Liver (tissue), 9 donors: ENCODE measurements around the gene RAB31. TPM values are rescaled to one million over a fixed set of nuclear protein-coding genes. Genes with fewer than 3 reads are reported as not detected.

Experiments
- DNase-seq: peaks from one replicate; pipeline ENCODE4 v3.0.0-alpha.2; 2017; ENCODE audit warnings: low spot score
- H3K27ac ChIP-seq, 2 donors: one replicate each; pipeline ENCODE4 v1.7.0; 2013; ENCODE audit warnings: inconsistent platforms in 2 of 2, low read length in 2 of 2, control low read depth in 1 of 2, low read depth in 1 of 2, mild to moderate bottlenecking in 1 of 2
- H3K27me3 ChIP-seq, 4 donors: one replicate each; pipeline versions ENCODE4 v1.6.1 to v1.7.0; 2013; ENCODE audit warnings: low read length in 3 of 4, inconsistent platforms in 1 of 4, mild to moderate bottlenecking in 1 of 4, moderate library complexity in 1 of 4; ENCODE audit not compliant: control insufficient read depth in 4 of 4, insufficient read depth in 4 of 4
- H3K36me3 ChIP-seq, 4 donors: one replicate each; pipeline versions ENCODE4 v1.6.1 to v1.7.0; 2013; ENCODE audit warnings: low read length in 3 of 4, mild to moderate bottlenecking in 3 of 4, low read depth in 1 of 4, moderate library complexity in 1 of 4; ENCODE audit not compliant: control insufficient read depth in 4 of 4, insufficient read depth in 3 of 4
- H3K4me1 ChIP-seq, 4 donors: one replicate each; pipeline versions ENCODE4 v1.6.1 to v1.7.0; 2013; ENCODE audit warnings: low read length in 3 of 4, mild to moderate bottlenecking in 3 of 4, moderate library complexity in 1 of 4; ENCODE audit not compliant: control insufficient read depth in 4 of 4, insufficient read depth in 4 of 4
- H3K4me3 ChIP-seq, 3 donors: one replicate each; pipeline versions ENCODE4 v1.6.1 to v1.7.0; 2013; ENCODE audit warnings: low read length in 3 of 3, control low read depth in 1 of 3, low read depth in 1 of 3, mild to moderate bottlenecking in 1 of 3
- H3K9ac ChIP-seq, 2 donors: one replicate each; pipeline ENCODE4 v1.7.0; 2013; ENCODE audit warnings: low read length in 2 of 2, mild to moderate bottlenecking in 2 of 2, moderate library complexity in 2 of 2, control low read depth in 1 of 2, low read depth in 1 of 2
- H3K9me3 ChIP-seq, 4 donors: one replicate each; pipeline versions ENCODE4 v1.6.1 to v1.7.0; 2013; ENCODE audit warnings: low read length in 3 of 4; ENCODE audit not compliant: control insufficient read depth in 4 of 4
- EGR1 ChIP-seq, 2 donors: IDR thresholded peaks; 2 replicates each; pipeline ENCODE4 v1.6.1; 2016 to 2018; ENCODE audit warnings: antibody characterized with exemption in 2 of 2, low read depth in 2 of 2
- FOXA1 ChIP-seq: IDR thresholded peaks from 2 replicates; pipeline ENCODE4 v1.6.1; 2016; ENCODE audit warnings: antibody characterized with exemption
- GABPA ChIP-seq, 2 donors: IDR thresholded peaks in 1 of 2; conservative IDR thresholded peaks in 1 of 2; 2 replicates each; pipeline ENCODE4 v1.6.1; 2016; ENCODE audit warnings: antibody characterized with exemption in 2 of 2, mild to moderate bottlenecking in 1 of 2, moderate library complexity in 1 of 2
- HNF4A ChIP-seq, 2 donors: conservative IDR thresholded peaks; 2 replicates each; pipeline ENCODE4 v1.6.1; 2016; ENCODE audit warnings: antibody characterized with exemption in 2 of 2, mild to moderate bottlenecking in 2 of 2
- HNF4G ChIP-seq: IDR thresholded peaks from 2 replicates; pipeline ENCODE4 v1.6.1; 2016; ENCODE audit warnings: antibody characterized with exemption
- JUND ChIP-seq, 2 donors: IDR thresholded peaks; 2 replicates each; pipeline ENCODE4 v1.6.1; 2016; ENCODE audit warnings: antibody characterized with exemption in 2 of 2
- NR2F2 ChIP-seq: IDR thresholded peaks from 2 replicates; pipeline ENCODE4 v1.6.1; 2016; ENCODE audit warnings: antibody characterized with exemption
- RAD21 ChIP-seq, 2 donors: IDR thresholded peaks; 2 replicates each; pipeline ENCODE4 v1.6.1; 2016; ENCODE audit warnings: antibody characterized with exemption in 2 of 2, mild to moderate bottlenecking in 2 of 2
- RXRA ChIP-seq, 2 donors: IDR thresholded peaks; 2 replicates each; pipeline ENCODE4 v1.6.1; 2017 to 2018; ENCODE audit warnings: antibody characterized with exemption in 2 of 2, mild to moderate bottlenecking in 1 of 2
- SP1 ChIP-seq: IDR thresholded peaks from 2 replicates; pipeline ENCODE4 v1.6.1; 2018; ENCODE audit warnings: antibody characterized with exemption, mild to moderate bottlenecking
- TAF1 ChIP-seq: conservative IDR thresholded peaks from 2 replicates; pipeline ENCODE4 v1.6.1; 2016; ENCODE audit warnings: antibody characterized with exemption, mild to moderate bottlenecking
- YY1 ChIP-seq: IDR thresholded peaks from 2 replicates; pipeline ENCODE4 v1.6.1; 2016; ENCODE audit warnings: antibody characterized with exemption, mild to moderate bottlenecking
- WGBS: extraction: QIAGEN DNeasy Blood & Tissue Kit; methylation state at CpG from one replicate; pipeline ENCODE4 v1.1.7; 2013; 5-methylcytosine and 5-hydroxymethylcytosine counted together
- polyA plus RNA-seq, 2 donors: library from polyadenylated mRNA; stranded (reverse) in 1 of 2; unstranded in 1 of 2; fragments of 200-250 nt in 1 of 2; fragments of >200 nt in 1 of 2; fragmentation: Nextera tagmentation in 1 of 2; extraction: Ambion mirVana in 1 of 2; gene quantifications; one replicate each; pipeline versions ENCODE4 v1.2.1 to v1.2.3, GENCODE V29; 2013 to 2015
- total RNA-seq, 2 donors: library from RNA; depleted of rRNA; stranded (reverse); fragments of >200 nt; gene quantifications; one replicate each; pipeline ENCODE4 v1.2.3, GENCODE V29; 2014
- TF ChIP-seq, protein P1 (sequence below): IDR thresholded peaks from 2 replicates; pipeline ENCODE4 v1.6.1; 2016; ENCODE audit warnings: antibody characterized with exemption
- TF ChIP-seq, protein P2 (sequence below): IDR thresholded peaks from 2 replicates; pipeline ENCODE4 v1.6.1; 2016; ENCODE audit warnings: antibody characterized with exemption
- TF ChIP-seq, protein P3 (sequence below): IDR thresholded peaks from 2 replicates; pipeline ENCODE4 v1.6.1; 2016; ENCODE audit warnings: antibody characterized with exemption, mild to moderate bottlenecking
- TF ChIP-seq, protein P4 (sequence below): IDR thresholded peaks from 2 replicates; pipeline ENCODE4 v1.6.1; 2016; ENCODE audit warnings: antibody characterized with exemption
- TF ChIP-seq, protein P5 (sequence below): fragments of 150-350 bp; IDR thresholded peaks from 2 replicates; pipeline ENCODE4 v1.5.1; 2017; ENCODE audit warnings: improper control_type of control experiment, low read depth, low read length; ENCODE audit not compliant: missing input control
- donor health status: healthy.
- donor health status: healthy.
- donor health status: healthy.
- donor health status: healthy.
- donor health status: healthy.

The RAB31 gene
- total and polyA plus RNA-seq, 4 donors = 3.6 to 12.8 (median 9.7) TPM

DNA sequence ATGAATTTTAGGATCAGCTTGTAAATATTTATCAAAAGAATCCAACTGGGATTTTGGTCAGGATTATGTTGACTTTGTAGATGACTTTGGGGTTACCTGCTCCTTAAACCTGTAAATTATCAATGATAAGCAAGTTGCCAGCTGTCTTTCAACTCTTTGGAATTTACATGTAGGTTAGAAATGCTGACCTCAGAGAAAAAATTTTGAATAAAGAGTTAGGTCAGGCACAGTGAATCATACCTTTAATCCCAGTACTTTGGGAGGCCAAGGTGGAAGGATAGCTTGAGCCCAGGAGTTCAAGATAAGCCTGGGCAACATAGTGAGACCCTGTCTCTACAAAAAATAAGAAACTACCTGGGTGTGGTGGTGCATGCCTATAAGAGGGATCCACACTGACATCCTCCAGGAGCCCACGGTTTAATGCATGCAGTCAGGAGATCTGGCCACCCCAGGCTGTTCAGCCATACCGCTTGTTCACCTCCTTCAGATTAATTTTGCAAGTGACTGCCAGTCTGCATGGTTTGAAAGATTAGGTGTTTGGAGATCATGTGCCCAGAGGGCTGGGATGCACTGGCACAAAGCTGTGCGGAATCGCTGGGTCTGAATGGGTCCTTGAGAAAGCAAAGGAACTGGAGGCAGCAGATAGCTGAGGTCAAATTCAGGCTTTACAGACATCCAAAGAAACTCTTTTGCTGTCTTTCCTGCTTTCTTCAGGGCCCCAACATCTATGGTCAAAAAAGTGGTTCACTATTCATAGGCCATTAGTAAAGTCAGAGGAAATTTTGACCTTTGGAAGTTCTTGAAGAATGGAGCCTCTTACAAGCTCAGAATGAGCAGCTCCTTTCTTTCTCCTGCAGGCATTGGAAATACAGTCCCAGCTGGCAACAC, 94.3 kb downstream of the RAB31 start:
- Histone ChIP-seq H3K4me1 (no peaks in the 10 kb centered on the region), H3K9ac (no peak overlapping the region), H3K4me3 (no peak overlapping the region), H3K27me3 (no peaks in the 10 kb centered on the region), H3K36me3 (no peaks in the 10 kb centered on the region), H3K27ac (no peak overlapping the region), H3K9me3 (peaks cover 0 to 2% (median 0%) of the 10 kb centered on the region in 4 donors)
- DNase-seq = no peak
- 95% methylated on average over 4 of the region's 4 CpGs for WGBS
- TF ChIP-seq HNF4A (conservative IDR thresholded peaks at IDR 0.05) (no peak), TAF1 (no peak), RXRA (IDR thresholded peaks at IDR 0.05) (no peak), HNF4G (no peak), RAD21 (IDR thresholded peaks at IDR 0.05) (no peak), SP1 (no peak), EGR1 (IDR thresholded peaks at IDR 0.05; ENCODE audit: low read depth in 2 of 2) (no peak), YY1 (no peak), JUND (IDR thresholded peaks at IDR 0.05) (no peak)
- TF ChIP-seq, protein P1, sequence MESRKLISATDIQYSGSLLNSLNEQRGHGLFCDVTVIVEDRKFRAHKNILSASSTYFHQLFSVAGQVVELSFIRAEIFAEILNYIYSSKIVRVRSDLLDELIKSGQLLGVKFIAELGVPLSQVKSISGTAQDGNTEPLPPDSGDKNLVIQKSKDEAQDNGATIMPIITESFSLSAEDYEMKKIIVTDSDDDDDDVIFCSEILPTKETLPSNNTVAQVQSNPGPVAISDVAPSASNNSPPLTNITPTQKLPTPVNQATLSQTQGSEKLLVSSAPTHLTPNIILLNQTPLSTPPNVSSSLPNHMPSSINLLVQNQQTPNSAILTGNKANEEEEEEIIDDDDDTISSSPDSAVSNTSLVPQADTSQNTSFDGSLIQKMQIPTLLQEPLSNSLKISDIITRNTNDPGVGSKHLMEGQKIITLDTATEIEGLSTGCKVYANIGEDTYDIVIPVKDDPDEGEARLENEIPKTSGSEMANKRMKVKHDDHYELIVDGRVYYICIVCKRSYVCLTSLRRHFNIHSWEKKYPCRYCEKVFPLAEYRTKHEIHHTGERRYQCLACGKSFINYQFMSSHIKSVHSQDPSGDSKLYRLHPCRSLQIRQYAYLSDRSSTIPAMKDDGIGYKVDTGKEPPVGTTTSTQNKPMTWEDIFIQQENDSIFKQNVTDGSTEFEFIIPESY = no peak
- TF ChIP-seq, protein P2, sequence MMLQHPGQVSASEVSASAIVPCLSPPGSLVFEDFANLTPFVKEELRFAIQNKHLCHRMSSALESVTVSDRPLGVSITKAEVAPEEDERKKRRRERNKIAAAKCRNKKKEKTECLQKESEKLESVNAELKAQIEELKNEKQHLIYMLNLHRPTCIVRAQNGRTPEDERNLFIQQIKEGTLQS = no peak
- TF ChIP-seq, protein P3, sequence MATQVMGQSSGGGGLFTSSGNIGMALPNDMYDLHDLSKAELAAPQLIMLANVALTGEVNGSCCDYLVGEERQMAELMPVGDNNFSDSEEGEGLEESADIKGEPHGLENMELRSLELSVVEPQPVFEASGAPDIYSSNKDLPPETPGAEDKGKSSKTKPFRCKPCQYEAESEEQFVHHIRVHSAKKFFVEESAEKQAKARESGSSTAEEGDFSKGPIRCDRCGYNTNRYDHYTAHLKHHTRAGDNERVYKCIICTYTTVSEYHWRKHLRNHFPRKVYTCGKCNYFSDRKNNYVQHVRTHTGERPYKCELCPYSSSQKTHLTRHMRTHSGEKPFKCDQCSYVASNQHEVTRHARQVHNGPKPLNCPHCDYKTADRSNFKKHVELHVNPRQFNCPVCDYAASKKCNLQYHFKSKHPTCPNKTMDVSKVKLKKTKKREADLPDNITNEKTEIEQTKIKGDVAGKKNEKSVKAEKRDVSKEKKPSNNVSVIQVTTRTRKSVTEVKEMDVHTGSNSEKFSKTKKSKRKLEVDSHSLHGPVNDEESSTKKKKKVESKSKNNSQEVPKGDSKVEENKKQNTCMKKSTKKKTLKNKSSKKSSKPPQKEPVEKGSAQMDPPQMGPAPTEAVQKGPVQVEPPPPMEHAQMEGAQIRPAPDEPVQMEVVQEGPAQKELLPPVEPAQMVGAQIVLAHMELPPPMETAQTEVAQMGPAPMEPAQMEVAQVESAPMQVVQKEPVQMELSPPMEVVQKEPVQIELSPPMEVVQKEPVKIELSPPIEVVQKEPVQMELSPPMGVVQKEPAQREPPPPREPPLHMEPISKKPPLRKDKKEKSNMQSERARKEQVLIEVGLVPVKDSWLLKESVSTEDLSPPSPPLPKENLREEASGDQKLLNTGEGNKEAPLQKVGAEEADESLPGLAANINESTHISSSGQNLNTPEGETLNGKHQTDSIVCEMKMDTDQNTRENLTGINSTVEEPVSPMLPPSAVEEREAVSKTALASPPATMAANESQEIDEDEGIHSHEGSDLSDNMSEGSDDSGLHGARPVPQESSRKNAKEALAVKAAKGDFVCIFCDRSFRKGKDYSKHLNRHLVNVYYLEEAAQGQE = no peak

DNA sequence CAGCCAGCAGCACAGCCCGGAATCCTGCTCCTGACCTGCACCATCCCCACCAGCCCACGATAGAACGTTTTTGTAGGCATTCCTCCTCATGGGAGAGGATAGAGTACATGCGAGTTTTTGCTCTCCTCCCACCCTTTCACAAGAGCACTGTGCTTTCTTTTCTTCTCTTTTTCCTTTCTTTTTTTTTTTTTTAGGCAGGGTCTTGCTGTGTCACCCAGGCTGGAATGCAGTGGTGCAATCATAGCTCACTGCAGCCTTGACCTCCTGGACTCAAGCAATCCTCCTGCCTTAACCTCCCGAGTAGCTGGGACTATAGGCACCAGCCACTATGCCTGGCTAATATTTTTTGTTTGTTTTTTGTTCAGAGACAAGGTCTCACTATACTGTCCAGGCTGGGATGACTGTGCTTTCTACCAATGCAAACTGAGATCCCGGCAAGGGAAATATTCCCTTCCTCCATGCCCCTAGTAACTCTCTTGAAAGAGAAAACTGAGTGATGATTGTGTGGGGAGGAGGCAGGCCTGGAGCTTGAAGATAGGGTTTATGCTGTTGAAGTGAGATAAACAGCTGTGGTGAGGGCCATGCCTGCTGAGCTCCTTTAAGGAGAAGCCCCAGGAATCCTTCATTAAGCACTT, 95.1 kb downstream of the RAB31 start:
- Histone ChIP-seq H3K4me3 (no peak overlapping the region), H3K36me3 (no peaks in the 10 kb centered on the region), H3K9me3 (peaks cover 0 to 2% (median 0%) of the 10 kb centered on the region in 4 donors), H3K9ac (no peak overlapping the region), H3K27me3 (no peaks in the 10 kb centered on the region), H3K27ac (no peak overlapping the region), H3K4me1 (no peaks in the 10 kb centered on the region)
- WGBS = 65% methylated on average over 6 of the region's 6 CpGs
- DNase-seq = peak; percentile 71
- TF ChIP-seq GABPA (IDR thresholded peaks at IDR 0.05 in 1 of 2, conservative IDR thresholded peaks at IDR 0.05 in 1 of 2) (no peak), YY1 (no peak), RAD21 (IDR thresholded peaks at IDR 0.05) (no peak), HNF4G (no peak), FOXA1 (no peak), NR2F2 (no peak), RXRA (IDR thresholded peaks at IDR 0.05) (no peak), SP1 (no peak), EGR1 (IDR thresholded peaks at IDR 0.05; ENCODE audit: low read depth in 2 of 2) (no peak)
- TF ChIP-seq, protein P4, sequence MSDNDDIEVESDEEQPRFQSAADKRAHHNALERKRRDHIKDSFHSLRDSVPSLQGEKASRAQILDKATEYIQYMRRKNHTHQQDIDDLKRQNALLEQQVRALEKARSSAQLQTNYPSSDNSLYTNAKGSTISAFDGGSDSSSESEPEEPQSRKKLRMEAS = no peak
- TF ChIP-seq, protein P3 = no peak
- TF ChIP-seq, protein P5, sequence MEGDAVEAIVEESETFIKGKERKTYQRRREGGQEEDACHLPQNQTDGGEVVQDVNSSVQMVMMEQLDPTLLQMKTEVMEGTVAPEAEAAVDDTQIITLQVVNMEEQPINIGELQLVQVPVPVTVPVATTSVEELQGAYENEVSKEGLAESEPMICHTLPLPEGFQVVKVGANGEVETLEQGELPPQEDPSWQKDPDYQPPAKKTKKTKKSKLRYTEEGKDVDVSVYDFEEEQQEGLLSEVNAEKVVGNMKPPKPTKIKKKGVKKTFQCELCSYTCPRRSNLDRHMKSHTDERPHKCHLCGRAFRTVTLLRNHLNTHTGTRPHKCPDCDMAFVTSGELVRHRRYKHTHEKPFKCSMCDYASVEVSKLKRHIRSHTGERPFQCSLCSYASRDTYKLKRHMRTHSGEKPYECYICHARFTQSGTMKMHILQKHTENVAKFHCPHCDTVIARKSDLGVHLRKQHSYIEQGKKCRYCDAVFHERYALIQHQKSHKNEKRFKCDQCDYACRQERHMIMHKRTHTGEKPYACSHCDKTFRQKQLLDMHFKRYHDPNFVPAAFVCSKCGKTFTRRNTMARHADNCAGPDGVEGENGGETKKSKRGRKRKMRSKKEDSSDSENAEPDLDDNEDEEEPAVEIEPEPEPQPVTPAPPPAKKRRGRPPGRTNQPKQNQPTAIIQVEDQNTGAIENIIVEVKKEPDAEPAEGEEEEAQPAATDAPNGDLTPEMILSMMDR = no peak
